Ishikawa (cell line): ENCODE measurements around the gene SMYD2.

Source experiments
- CEBPB ChIP-seq: IDR thresholded peaks from 2 replicates; pipeline ENCODE4 v1.6.1; 2012
- CREB1 ChIP-seq: IDR thresholded peaks from 2 replicates; pipeline ENCODE4 v1.6.1; 2012; ENCODE audit warnings: low read depth
- EP300 ChIP-seq: IDR thresholded peaks from 2 replicates; pipeline ENCODE4 v1.6.1; 2012; ENCODE audit warnings: borderline replicate concordance
- FOXM1 ChIP-seq: IDR thresholded peaks from 2 replicates; pipeline ENCODE4 v1.6.1; 2012; ENCODE audit warnings: low read depth, borderline replicate concordance
- RAD21 ChIP-seq: IDR thresholded peaks from 2 replicates; pipeline ENCODE4 v1.6.1; 2012; ENCODE audit warnings: low read depth
- REST ChIP-seq: IDR thresholded peaks from 2 replicates; pipeline ENCODE4 v1.6.1; 2012; ENCODE audit warnings: low read depth, mild to moderate bottlenecking
- TAF1 ChIP-seq: IDR thresholded peaks from 2 replicates; pipeline ENCODE4 v1.6.1; 2012; ENCODE audit warnings: low read depth, mild to moderate bottlenecking
- TEAD4 ChIP-seq: IDR thresholded peaks from 2 replicates; pipeline ENCODE4 v1.6.1; 2012
- YY1 ChIP-seq: IDR thresholded peaks from 2 replicates; pipeline ENCODE4 v1.6.1; 2012; ENCODE audit warnings: low read depth
- TF ChIP-seq, protein P1 (sequence below): IDR thresholded peaks from 2 replicates; pipeline ENCODE4 v1.6.1; 2012

GRCh38 chr1:214318956-214319736 lies 38.2 kb downstream of the SMYD2 start:
- TF ChIP-seq CREB1 (no peak), FOXM1 (no peak), CEBPB (no peak), TAF1 (no peak), YY1 (no peak), EP300 (no peak), TEAD4 (no peak), RAD21 (no peak), REST (no peak)
- TF ChIP-seq, protein P1, sequence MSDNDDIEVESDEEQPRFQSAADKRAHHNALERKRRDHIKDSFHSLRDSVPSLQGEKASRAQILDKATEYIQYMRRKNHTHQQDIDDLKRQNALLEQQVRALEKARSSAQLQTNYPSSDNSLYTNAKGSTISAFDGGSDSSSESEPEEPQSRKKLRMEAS, result no peak
